Right cardiac atrium (tissue), 5 donors: ENCODE data around the gene S100P. TPM values are rescaled to one million over a fixed set of nuclear protein-coding genes. Genes with fewer than 3 reads are reported as not detected.

Experiments used
- ATAC-seq, 2 donors: fragments of 200-7000 bp; cut with Tn5 transposase; one replicate each; pipeline versions ENCODE4 v1.8.0 to v1.9.1; 2020; ENCODE audit warnings: moderate library complexity in 2 of 2, mild to moderate bottlenecking in 1 of 2
- DNase-seq, 3 donors: peaks; one replicate each; pipeline ENCODE4 v3.0.0-alpha.2; 2020
- H3K27ac ChIP-seq: one replicate; pipeline ENCODE4 v1.5.1; 2013; ENCODE audit warnings: mild to moderate bottlenecking, low read length, control low read depth, moderate library complexity
- H3K27me3 ChIP-seq: one replicate; pipeline ENCODE4 v1.6.1; 2013; ENCODE audit not compliant: control insufficient read depth, insufficient read depth
- H3K4me1 ChIP-seq: one replicate; pipeline ENCODE4 v1.6.1; 2013; ENCODE audit warnings: low read length; ENCODE audit not compliant: control insufficient read depth, insufficient read depth
- H3K4me3 ChIP-seq: one replicate; pipeline ENCODE4 v1.5.1; 2013; ENCODE audit warnings: low read length, control low read depth
- H3K9me3 ChIP-seq: one replicate; pipeline ENCODE4 v1.6.1; 2013; ENCODE audit warnings: low read length; ENCODE audit not compliant: control insufficient read depth
- WGBS: extraction: QIAGEN DNeasy Blood & Tissue Kit; methylation state at CpG from one replicate; pipeline ENCODE4 v1.1.7; 2013; 5-methylcytosine and 5-hydroxymethylcytosine counted together
- intact Hi-C, 4 donors: fragments of 100-400 bp; cut with DNase I; formaldehyde crosslinking; loops; one replicate each; pipeline versions ENCODE4 v1.11.0 to v1.14.0; 2022 to 2023
- polyA plus RNA-seq: library from polyadenylated mRNA; stranded (reverse); fragments of 200-250 nt; gene quantifications from one replicate; pipeline ENCODE4 v1.2.3, GENCODE V29; 2013
- total RNA-seq, 4 donors: library from RNA; stranded (reverse); fragmentation: NEBNext Ultra II Directional; extraction: Animal tissue kit (Norgen Biotek cat#: 25700); gene quantifications; one replicate each; pipeline ENCODE4 v1.2.1, GENCODE V29; 2021
- donor health status: healthy with polysubstance abuse.
- donor health status: DM: no; HTN: yes; CAD: no.
- donor health status: DM: no; HTN: no; CAD: no.
- donor health status: DM: no; HTN: yes; CAD: no; lungs with severe emphysema.
- donor health status: DM: yes; HTN: yes; CAD: no.

The S100P gene
- total and polyA plus RNA-seq, 5 donors, result 0.16 to 1.5 TPM; not detected in 3

- Histone ChIP-seq H3K9me3 (no peaks in the 10 kb centered on the region), H3K4me3 (no peak overlapping the region), H3K27me3 (no peaks in the 10 kb centered on the region), H3K4me1 (no peaks in the 10 kb centered on the region), H3K27ac (no peak overlapping the region)
- intact Hi-C loops, result no loop called here
- 40% methylated on average over 23 of the region's 23 CpGs for WGBS
- DNase-seq (peak in 1 of 3 donors; percentile 62), ATAC-seq (peak; percentile 34 to 45)
Measured at GRCh38 chr4:6688879-6689505, 4.7 kb upstream of the S100P start.

- Histone ChIP-seq H3K27ac (no peak overlapping the region), H3K9me3 (no peaks in the 10 kb centered on the region), H3K4me3 (no peak overlapping the region), H3K27me3 (no peaks in the 10 kb centered on the region), H3K4me1 (peaks cover 2% of the 10 kb centered on the region)
- ATAC-seq (no peak), DNase-seq (no peak)
- intact Hi-C loops, result no loop called here
- WGBS, result 84% methylated on average over 15 of the region's 15 CpGs
Measured at GRCh38 chr4:6689506-6689960, 4.1 kb upstream of the S100P start.

GRCh38 chr4:6692379-6692778, 1.3 kb upstream of the S100P start:
- no peaks in the 10 kb centered on the region for H3K9me3 ChIP-seq
- H3K4me1 ChIP-seq, result peaks cover 12% of the 10 kb centered on the region
- intact Hi-C loops, result no loop called here
- H3K4me3 ChIP-seq, result no peak overlapping the region
- ATAC-seq, result no peak
- H3K27me3 ChIP-seq, result no peaks in the 10 kb centered on the region
- 87% methylated on average over 8 of the region's 8 CpGs for WGBS
- no peak for DNase-seq
- no peak overlapping the region for H3K27ac ChIP-seq

- no peaks in the 10 kb centered on the region for H3K27me3 ChIP-seq
- DNase-seq (no peak), ATAC-seq (no peak)
- no peak overlapping the region for H3K27ac ChIP-seq
- intact Hi-C loops, result no loop called here
- WGBS, result 66% methylated on average over 3 of the region's 3 CpGs
- no peak overlapping the region for H3K4me3 ChIP-seq
- peaks cover 12% of the 10 kb centered on the region for H3K4me1 ChIP-seq
- no peaks in the 10 kb centered on the region for H3K9me3 ChIP-seq
Measured at GRCh38 chr4:6692806-6693205, 872 bp upstream of the S100P start.

- H3K9me3 ChIP-seq, result no peaks in the 10 kb centered on the region
Measured at GRCh38 chr4:6694177-6694901, 661 bp downstream of the S100P start.

GRCh38 chr4:6695660-6696610, 2.3 kb downstream of the S100P start:
- DNase-seq, result no peak
- Histone ChIP-seq H3K27me3 (no peaks in the 10 kb centered on the region), H3K4me1 (peaks cover 12% of the 10 kb centered on the region), H3K9me3 (no peaks in the 10 kb centered on the region), H3K4me3 (no peak overlapping the region), H3K27ac (peak overlapping the region; percentile 77)
- WGBS, result 72% methylated on average over 18 of the region's 18 CpGs
- peak; percentile 9 to 23 for ATAC-seq
- intact Hi-C loops, result no loop called here

More at GRCh38 chr4:6694177-6694901, 661 bp downstream of the S100P start:
- Histone ChIP-seq H3K4me3 (no peak overlapping the region), H3K27ac (no peak overlapping the region), H3K4me1 (peaks cover 12% of the 10 kb centered on the region), H3K27me3 (no peaks in the 10 kb centered on the region)
- peak; percentile 9 to 25 for ATAC-seq
- 76% methylated on average over 16 of the region's 16 CpGs for WGBS
- peak in 1 of 3 donors; percentile 52 for DNase-seq
- intact Hi-C loops, result no loop called here

- ATAC-seq (peak; percentile 52 to 57), DNase-seq (no peak)
- WGBS, result 67% methylated on average over 8 of the region's 8 CpGs
- Histone ChIP-seq H3K9me3 (no peaks in the 10 kb centered on the region), H3K27me3 (no peaks in the 10 kb centered on the region), H3K27ac (peak overlapping the region; percentile 74), H3K4me1 (peaks cover 12% of the 10 kb centered on the region), H3K4me3 (no peak overlapping the region)
- intact Hi-C loops, result no loop called here
Measured at GRCh38 chr4:6696611-6697010, 2.9 kb downstream of the S100P start.

- Histone ChIP-seq H3K9me3 (no peaks in the 10 kb centered on the region), H3K4me3 (no peak overlapping the region), H3K27ac (peak overlapping the region; percentile 74), H3K4me1 (peaks cover 12% of the 10 kb centered on the region), H3K27me3 (no peaks in the 10 kb centered on the region)
- intact Hi-C loops, result no loop called here
- WGBS, result 96% methylated on average over 6 of the region's 6 CpGs
- ATAC-seq, result no peak
- DNase-seq, result no peak
Measured at GRCh38 chr4:6697131-6697530, 3.5 kb downstream of the S100P start.

- Histone ChIP-seq H3K9me3 (no peaks in the 10 kb centered on the region), H3K27ac (no peak overlapping the region), H3K27me3 (no peaks in the 10 kb centered on the region), H3K4me3 (no peak overlapping the region), H3K4me1 (peaks cover 16% of the 10 kb centered on the region)
- 66% methylated on average over 5 of the region's 5 CpGs for WGBS
- no peak for DNase-seq
- no peak for ATAC-seq
- intact Hi-C loops, result no loop called here
Measured at GRCh38 chr4:6699388-6699787, 5.7 kb downstream of the S100P start.

- H3K4me1 ChIP-seq, result peaks cover 16% of the 10 kb centered on the region
- 98% methylated on average over 1 of the region's 1 CpG for WGBS
- H3K27me3 ChIP-seq, result no peaks in the 10 kb centered on the region
- no peak overlapping the region for H3K4me3 ChIP-seq
- intact Hi-C loops, result no loop called here
- no peak for DNase-seq
- no peaks in the 10 kb centered on the region for H3K9me3 ChIP-seq
- ATAC-seq, result no peak
- no peak overlapping the region for H3K27ac ChIP-seq
Measured at GRCh38 chr4:6699903-6700302, 6.2 kb downstream of the S100P start.

- Histone ChIP-seq H3K9me3 (no peaks in the 10 kb centered on the region), H3K4me3 (no peak overlapping the region), H3K27ac (no peak overlapping the region), H3K4me1 (peaks cover 12% of the 10 kb centered on the region), H3K27me3 (no peaks in the 10 kb centered on the region)
- ATAC-seq, result no peak
- intact Hi-C loops, result no loop called here
- WGBS, result 81% methylated on average over 13 of the region's 13 CpGs
- DNase-seq, result no peak
Measured at GRCh38 chr4:6701371-6701770, 7.7 kb downstream of the S100P start.
